ENCODE results near the gene APOBEC3F. TPM values are rescaled to one million over a fixed set of nuclear protein-coding genes. Genes with fewer than 3 reads are reported as not detected.
A peak's percentile ranks its signal among the peaks of the same experiment; 100 is the strongest.
"Not testable (repeated sequence)": the region's sequence is repeated elsewhere in the genome, so short reads cannot be mapped to it uniquely, and the experiment has no call there.

APOBEC3F gene
- total RNA-seq, 1 experiment from 2014 or later, result 8.9 TPM

- Histone ChIP-seq H4K8ac (replicated peaks; ENCODE audit: insufficient read length, low read depth, low read length) (no peak overlapping the region), H3K23ac (ENCODE audit: insufficient read length, low read depth, low read length) (no peak overlapping the region), H3K27ac (ENCODE audit: insufficient read length, low read depth, low read length) (no peak overlapping the region), H3K56ac (ENCODE audit: insufficient read length, low read depth, low read length) (no peak overlapping the region), H2BK120ac (ENCODE audit: low read depth, low read length, poor library complexity, severe bottlenecking) (no peak overlapping the region), H3K14ac (ENCODE audit: insufficient read depth, low read length) (no peak overlapping the region), H3K4me2 (ENCODE audit: insufficient read depth, insufficient read length, low read length) (no peak overlapping the region), H2BK5ac (ENCODE audit: insufficient read length, low read length) (no peak overlapping the region), H4K91ac (ENCODE audit: insufficient read length, low read depth, low read length) (no peak overlapping the region), H3K4me1 (ENCODE audit: insufficient read depth, low read length) (no peaks in the 10 kb centered on the region; the same call in 1 of the 2 replicates), H2AK5ac (ENCODE audit: insufficient read length, low read length) (no peak overlapping the region), H3K9me3 (ENCODE audit: control insufficient read depth, low read depth, low read length) (no peaks in the 10 kb centered on the region), H2BK20ac (ENCODE audit: low read depth, low read length, poor library complexity, severe bottlenecking) (no peak overlapping the region), H2BK15ac (ENCODE audit: low read depth, low read length) (no peak overlapping the region), H3K18ac (ENCODE audit: insufficient read length, low read depth, low read length) (no peak overlapping the region), H3K4ac (ENCODE audit: low read depth, low read length) (no peak overlapping the region), H3K79me2 (ENCODE audit: insufficient read depth, low read length) (no peaks in the 10 kb centered on the region), H3K79me1 (ENCODE audit: insufficient read depth, low read depth, low read length, poor library complexity, severe bottlenecking) (no peaks in the 10 kb centered on the region), H2BK12ac (ENCODE audit: insufficient read length, low read depth, low read length) (no peak overlapping the region), H3K9ac (ENCODE audit: extremely low read depth, insufficient read length, low read length) (no peak overlapping the region), H4K20me1 (ENCODE audit: control insufficient read depth, insufficient read depth, insufficient read length) (no peaks in the 10 kb centered on the region), H2AFZ (ENCODE audit: low read length) (no peak overlapping the region), H3K27me3 (ENCODE audit: insufficient read depth, low read length) (no peaks in the 10 kb centered on the region), H4K5ac (ENCODE audit: insufficient read length, low read depth, low read length) (no peak overlapping the region), H3T11ph (ENCODE audit: low read length) (no peak overlapping the region), H3K23me2 (ENCODE audit: insufficient read length, low read depth, low read length, poor library complexity, severe bottlenecking) (peaks cover 3% of the 10 kb centered on the region)
- Mint-ChIP-seq H3K4me3 (no peak overlapping the region; a peak in 1 of 5 replicates), H3K36me3 (ENCODE audit: insufficient read depth in 1 of 3, low read depth in 3 of 3) (no peaks in the 10 kb centered on the region), H3K4me1 (peaks cover 36 to 49% of the 10 kb centered on the region in 2 experiments), H3K27me3 (ENCODE audit: low read depth) (no peaks in the 10 kb centered on the region; the same call in none of the 2 replicates), H3K27ac (no peak overlapping the region), H3K9me3 (no peaks in the 10 kb centered on the region; a peak in 1 of 5 replicates)
- no CpG with 5 or more reads among the region's 2 CpGs for WGBS (ENCODE audit: extremely low coverage, insufficient read length, low lambda C conversion rate)
- TF ChIP-seq, protein P1, sequence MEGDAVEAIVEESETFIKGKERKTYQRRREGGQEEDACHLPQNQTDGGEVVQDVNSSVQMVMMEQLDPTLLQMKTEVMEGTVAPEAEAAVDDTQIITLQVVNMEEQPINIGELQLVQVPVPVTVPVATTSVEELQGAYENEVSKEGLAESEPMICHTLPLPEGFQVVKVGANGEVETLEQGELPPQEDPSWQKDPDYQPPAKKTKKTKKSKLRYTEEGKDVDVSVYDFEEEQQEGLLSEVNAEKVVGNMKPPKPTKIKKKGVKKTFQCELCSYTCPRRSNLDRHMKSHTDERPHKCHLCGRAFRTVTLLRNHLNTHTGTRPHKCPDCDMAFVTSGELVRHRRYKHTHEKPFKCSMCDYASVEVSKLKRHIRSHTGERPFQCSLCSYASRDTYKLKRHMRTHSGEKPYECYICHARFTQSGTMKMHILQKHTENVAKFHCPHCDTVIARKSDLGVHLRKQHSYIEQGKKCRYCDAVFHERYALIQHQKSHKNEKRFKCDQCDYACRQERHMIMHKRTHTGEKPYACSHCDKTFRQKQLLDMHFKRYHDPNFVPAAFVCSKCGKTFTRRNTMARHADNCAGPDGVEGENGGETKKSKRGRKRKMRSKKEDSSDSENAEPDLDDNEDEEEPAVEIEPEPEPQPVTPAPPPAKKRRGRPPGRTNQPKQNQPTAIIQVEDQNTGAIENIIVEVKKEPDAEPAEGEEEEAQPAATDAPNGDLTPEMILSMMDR (conservative IDR thresholded peaks at IDR 0.05), result no peak
- no peak for DNase-seq
Observed at GRCh38 chr22:39073981-39074380, 33.3 kb downstream of the APOBEC3F start.

GRCh38 chr22:39076155-39077025 lies 35.7 kb downstream of the APOBEC3F start:
- H3K27ac ChIP-seq (ENCODE audit: insufficient read length, low read depth, low read length); H3K9ac ChIP-seq (ENCODE audit: extremely low read depth, insufficient read length, low read length); H3K79me1 ChIP-seq (ENCODE audit: insufficient read depth, low read depth, low read length, poor library complexity, severe bottlenecking); H2BK5ac ChIP-seq (ENCODE audit: insufficient read length, low read length); H2BK120ac ChIP-seq (ENCODE audit: low read depth, low read length, poor library complexity, severe bottlenecking); H2BK12ac ChIP-seq (ENCODE audit: insufficient read length, low read depth, low read length); H2AFZ ChIP-seq (ENCODE audit: low read length); H3K4me1 ChIP-seq (ENCODE audit: insufficient read depth, low read length); H3K27ac Mint-ChIP-seq; H4K20me1 ChIP-seq (ENCODE audit: control insufficient read depth, insufficient read depth, insufficient read length); H3K56ac ChIP-seq (ENCODE audit: insufficient read length, low read depth, low read length); DNase-seq; H2BK15ac ChIP-seq (ENCODE audit: low read depth, low read length); H4K8ac ChIP-seq (replicated peaks; ENCODE audit: insufficient read length, low read depth, low read length); H4K5ac ChIP-seq (ENCODE audit: insufficient read length, low read depth, low read length); H3K14ac ChIP-seq (ENCODE audit: insufficient read depth, low read length); H2AK5ac ChIP-seq (ENCODE audit: insufficient read length, low read length); H3K27me3 Mint-ChIP-seq (ENCODE audit: low read depth); H3K4me2 ChIP-seq (ENCODE audit: insufficient read depth, insufficient read length, low read length); H2BK20ac ChIP-seq (ENCODE audit: low read depth, low read length, poor library complexity, severe bottlenecking); H4K91ac ChIP-seq (ENCODE audit: insufficient read length, low read depth, low read length); H3T11ph ChIP-seq (ENCODE audit: low read length); H3K23ac ChIP-seq (ENCODE audit: insufficient read length, low read depth, low read length); H3K79me2 ChIP-seq (ENCODE audit: insufficient read depth, low read length); H3K9me3 Mint-ChIP-seq; H3K23me2 ChIP-seq (ENCODE audit: insufficient read length, low read depth, low read length, poor library complexity, severe bottlenecking); H3K27me3 ChIP-seq (ENCODE audit: insufficient read depth, low read length); H3K36me3 Mint-ChIP-seq (ENCODE audit: insufficient read depth in 1 of 3, low read depth in 3 of 3); H3K4ac ChIP-seq (ENCODE audit: low read depth, low read length); H3K9me3 ChIP-seq (ENCODE audit: control insufficient read depth, low read depth, low read length); H3K18ac ChIP-seq (ENCODE audit: insufficient read length, low read depth, low read length): not testable (repeated sequence)
- peak overlapping the region in 1 of 2 experiments; percentile 35; a peak in 1 of 5 replicates for H3K4me3 Mint-ChIP-seq
- WGBS (ENCODE audit: extremely low coverage, insufficient read length, low lambda C conversion rate), result no CpG with 5 or more reads among the region's 24 CpGs
- H3K4me1 Mint-ChIP-seq, result peaks cover 27 to 43% of the 10 kb centered on the region in 2 experiments

Data from H9 (cell line).